GM19025 (cell line): ENCODE results near the gene ATAD2B.

Experiments
- ATAC-seq: cut with Tn5 transposase; IDR thresholded peaks from one replicate; pipeline ENCODE4 v1.9.1; 2021; ENCODE audit warnings: mild to moderate bottlenecking, low read depth, moderate library complexity; ENCODE audit not compliant: unreplicated experiment

The ATAD2B gene

DNA sequence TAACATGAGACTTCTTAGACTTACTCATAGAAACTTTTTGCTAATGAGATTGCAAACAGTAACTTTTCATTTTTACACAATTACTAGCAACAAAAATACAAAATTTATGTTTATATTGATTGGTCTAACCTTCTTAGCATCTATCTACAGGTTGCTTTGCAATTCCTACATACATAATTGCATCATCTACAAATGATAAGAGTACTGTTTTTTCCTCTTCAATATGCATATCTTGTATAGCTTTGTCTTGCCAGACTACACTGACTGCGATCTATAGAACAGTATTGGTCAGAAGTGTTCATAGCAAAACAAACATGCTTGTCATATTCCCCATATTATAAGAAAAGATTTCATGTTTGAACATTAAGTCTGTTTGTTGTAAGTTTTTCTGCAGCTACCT, 87.9 kb downstream of the ATAD2B start:
- ATAC-seq = no peak

DNA sequence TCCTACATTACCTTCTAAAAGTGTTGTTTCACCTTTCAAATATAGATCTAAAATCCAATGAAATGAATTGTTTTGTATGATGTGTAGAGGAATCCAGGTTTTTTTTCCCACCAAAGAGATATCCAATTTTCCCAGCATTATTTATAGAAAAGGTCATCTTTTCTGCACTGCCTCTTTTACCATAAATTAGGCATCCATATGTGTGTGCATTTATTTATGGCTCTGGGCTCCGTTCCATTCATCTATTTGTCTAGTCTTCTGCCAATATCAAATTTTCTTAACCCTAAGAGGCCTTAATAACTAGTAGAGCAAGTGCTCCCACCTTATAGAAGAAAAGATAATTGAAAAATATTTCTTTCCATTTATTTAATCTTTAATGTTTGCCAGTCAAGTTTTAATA, 88.3 kb downstream of the ATAD2B start:
- no peak for ATAC-seq

DNA sequence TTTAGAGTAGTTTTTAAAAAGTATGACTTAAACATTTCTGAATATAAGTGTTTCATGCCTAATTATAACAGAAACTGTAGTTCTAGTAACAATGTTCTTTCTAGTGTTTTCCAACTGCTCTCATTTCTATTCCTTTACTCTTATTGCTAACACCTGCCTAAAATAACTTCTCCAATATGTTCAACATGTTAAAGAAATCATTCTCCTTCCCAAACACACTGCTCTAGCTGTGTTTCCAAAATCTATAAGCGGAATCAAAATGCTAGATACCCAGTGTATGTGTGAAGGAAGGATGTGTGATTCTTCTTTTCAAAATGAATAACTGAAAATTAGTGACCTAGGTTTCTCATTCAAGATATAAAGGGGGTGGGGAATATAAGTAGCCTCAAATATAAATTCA, 89.1 kb downstream of the ATAD2B start:
- ATAC-seq = no peak

DNA sequence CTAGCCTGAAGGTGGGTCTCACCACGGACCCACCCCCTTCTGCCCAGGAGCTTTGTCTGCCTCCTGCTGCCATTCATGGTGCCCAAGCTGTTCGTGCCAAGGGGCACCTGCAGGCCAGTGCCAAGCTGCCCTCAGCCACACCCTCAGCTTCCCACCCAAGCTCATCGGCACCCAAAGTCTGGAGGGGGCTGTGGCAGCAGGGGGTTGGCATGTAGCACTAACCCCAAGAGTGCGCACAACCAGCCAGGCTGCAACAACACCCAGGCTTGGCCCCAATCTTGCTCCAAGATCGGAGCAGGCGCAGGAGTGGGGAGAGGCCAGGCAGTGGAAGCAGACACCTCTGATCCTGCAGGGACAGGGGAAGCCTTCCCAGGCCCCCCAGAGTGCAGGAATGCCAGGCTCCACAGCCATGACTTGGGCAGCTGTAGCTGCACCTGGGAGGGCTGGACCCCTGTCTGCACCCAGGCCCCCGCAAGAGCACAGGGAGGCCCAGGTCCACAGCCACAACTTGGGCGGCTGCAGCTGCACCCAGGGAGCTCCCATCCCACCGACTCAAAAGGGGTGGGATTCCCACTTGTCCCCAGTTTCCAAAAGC, 89.9 kb downstream of the ATAD2B start:
- no peak for ATAC-seq

DNA sequence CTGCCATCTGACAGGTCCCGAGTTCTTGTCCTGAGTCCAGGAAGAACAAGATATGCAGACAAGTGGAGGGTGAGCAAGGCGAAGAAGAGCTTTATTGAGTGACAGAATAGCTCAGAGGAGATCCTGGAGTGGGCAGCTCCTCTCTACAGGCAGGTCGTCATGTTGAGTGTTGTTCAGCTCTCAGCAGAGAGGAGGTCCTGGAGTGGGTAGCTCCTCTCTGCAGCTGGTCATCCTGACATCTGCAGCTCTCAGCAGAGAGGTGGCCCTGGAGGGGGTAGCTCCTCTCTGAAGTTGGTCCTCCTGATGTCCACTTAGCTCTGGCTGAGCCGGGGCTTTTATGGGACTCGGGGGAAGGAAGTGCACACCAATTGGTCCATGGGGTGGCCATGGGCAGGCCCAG, 90.4 kb downstream of the ATAD2B start:
- no peak for ATAC-seq

DNA sequence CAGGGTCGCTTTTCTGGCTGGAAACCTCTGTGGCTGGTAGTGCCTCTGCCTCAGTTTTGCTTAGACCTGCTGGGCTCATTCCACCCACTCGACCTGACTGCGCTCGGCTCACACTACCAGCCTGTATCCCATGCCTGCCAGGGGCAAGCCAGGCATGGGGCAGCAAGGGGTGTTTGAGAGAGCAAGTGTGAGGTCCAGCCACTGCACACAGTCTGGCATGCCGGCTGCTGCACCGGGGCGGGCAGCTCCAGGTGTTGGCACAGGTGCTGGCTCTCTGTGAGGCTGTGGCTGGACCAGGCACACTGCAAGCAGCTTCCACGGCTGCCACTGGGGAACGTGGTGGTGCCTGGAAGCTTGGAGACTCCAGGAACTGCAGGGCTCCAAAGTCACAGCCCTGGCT, 90.9 kb downstream of the ATAD2B start:
- no peak for ATAC-seq

DNA sequence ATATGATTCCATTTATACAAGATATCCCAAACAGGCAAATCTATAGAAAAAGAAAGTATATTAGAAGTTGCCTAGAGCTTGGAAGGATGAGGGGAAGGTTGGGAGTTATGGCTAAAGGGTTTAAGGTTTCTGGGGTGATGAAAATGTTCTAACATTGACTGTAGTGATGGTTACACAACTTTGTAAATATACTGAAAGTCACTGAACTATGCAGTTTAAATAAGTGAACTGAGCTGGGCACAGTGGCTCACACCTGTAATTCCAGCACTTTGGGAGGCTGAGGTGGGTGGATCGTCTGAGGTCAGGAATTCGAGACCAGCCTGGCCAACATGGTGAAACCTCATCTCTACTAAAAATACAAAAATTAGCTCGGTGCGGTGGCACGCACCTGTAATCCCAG, 91.5 kb downstream of the ATAD2B start:
- ATAC-seq = no peak

DNA sequence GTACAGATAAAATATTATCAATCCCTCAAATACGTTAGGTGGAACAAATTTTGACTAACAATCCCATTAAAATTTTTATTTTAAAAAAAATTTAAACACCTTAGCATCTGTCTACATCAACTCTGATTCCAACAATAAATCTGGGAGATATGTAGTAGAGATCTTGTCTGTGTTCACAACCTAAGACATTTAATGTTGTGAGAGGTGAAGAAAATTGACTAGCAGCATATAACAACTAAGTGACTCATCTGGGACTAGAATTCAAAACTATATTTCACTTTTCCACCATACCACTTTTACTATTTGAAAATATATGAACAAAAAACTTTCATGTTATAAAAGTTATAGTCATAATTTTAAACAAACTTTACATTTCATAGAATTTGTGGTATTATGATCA, 97.9 kb downstream of the ATAD2B start:
- no peak for ATAC-seq

DNA sequence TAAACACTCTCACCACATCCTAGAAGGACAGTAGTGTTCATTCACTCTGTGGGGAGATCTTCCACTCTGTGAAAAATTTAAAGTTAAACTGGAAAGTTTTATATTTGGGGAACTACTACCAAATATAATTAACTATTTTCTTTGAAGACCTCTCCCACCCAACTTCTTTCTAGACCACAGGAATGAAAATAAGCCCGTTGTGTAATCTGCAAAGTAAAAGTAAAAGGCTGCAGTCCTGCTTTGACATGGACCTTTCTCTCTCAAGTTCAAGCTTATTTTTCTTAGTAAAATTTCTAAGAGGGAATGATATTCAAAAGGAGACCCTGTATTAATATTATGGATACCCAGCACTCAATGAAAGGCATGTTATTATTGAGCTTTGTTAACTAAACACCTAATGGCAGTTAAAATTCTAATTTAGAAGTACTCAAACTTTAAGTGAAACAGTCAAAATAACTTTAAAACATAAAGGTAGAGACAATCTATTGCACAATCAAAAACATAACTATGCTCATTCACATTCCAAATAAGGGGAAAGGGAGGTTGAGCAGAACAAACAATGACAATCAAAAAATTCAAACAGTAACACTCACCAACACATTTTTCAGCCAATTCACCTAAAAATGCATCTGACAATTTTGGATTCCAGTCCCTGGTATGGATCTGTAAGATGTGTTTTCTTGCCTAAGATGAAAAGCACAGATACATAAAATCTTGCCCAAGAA, 98.5 kb downstream of the ATAD2B start:
- ATAC-seq = no peak

DNA sequence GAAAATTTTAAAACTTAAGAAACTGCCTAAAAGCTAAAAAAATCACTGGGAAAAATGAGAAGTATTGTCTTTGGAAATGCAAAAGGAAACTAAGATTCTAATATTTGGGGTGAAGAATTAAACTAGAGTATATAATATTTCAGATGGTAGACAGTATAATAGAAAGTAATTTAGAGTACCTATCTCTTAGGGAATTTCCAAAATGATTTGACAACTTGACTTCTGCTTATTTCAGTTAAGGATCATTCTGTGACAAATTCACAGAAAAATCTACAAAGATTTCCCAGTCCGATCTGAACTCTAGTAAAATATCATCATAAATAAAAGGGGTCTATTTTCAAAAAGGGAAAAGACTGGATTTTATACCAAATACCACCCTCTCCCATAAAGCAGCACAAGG, 99.6 kb downstream of the ATAD2B start:
- ATAC-seq = no peak

DNA sequence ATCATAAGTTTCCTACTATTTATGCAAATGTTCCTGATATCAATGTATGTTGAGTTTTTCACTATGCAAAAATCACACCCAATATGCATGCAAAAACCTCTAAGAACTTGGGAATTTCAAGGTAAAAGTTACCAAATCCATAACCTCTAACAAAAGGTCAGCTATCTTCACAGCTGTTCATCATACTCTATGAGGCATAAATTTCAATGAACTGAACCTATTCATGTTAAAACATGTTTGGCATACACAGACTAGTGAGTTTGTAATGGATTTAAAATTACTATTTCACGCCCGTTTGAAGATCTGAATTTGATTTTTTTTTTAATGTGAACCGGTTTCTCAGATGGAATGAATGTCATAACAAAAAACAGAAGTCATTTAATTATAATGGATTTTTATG, 100.2 kb downstream of the ATAD2B start:
- no peak for ATAC-seq

DNA sequence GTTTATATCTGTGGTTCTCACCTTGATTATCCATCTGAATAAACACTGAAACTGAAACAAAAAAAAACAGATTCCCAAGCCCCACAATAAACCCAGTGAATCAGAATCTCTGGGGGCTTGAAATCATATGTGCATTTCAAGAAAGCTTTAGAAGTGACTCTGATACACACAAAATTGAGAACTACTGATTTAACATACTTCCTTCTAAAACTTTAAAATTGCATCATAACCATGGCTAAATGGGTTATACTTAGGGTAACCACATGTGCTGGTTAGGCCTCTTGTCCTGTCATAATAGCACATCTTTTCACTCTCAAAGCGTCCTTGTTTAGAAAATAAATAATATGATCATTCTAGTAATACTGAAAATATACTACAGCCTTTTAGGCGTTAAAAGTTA, 100.9 kb downstream of the ATAD2B start:
- ATAC-seq = no peak

DNA sequence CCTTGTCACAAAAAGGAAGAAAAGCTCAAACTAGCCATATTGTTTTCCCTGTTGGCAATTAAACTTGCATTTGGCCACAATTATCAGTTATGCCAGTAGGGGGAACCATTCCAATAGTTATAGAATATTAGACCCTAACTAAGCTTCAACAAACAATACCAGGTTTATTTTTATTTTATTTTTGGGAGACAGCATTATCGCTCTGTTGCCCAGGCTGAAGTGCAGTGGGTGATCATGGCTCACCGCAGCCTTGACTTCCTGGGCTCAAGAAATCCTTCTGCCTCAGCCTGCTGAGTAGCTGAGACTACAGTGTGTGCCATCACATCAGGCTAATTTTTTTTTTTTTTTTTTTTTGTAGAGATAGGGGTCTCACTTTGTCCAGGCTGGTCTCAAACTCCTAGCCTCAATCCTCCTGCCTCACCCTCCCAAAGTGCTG, 102.1 kb downstream of the ATAD2B start:
- no peak for ATAC-seq

DNA sequence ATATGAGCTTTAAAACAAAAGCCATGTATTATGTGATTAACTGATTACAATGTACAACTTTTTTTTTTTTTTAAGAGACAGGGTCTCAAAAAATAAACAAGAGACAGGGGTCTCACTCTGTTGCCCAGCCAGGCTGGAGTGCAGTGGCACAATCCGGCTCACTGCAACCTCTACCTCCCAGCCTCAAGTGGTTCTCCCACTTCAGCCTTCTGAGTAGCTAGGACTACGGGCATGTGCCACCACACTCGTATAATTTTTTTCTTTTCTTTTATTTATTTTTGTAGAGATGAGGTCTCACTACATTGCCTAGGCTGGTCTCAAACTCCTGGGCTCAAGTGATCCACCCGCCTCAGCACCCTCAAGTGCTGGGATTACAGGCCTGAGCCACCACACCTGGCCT, 103.1 kb downstream of the ATAD2B start:
- ATAC-seq = no peak

DNA sequence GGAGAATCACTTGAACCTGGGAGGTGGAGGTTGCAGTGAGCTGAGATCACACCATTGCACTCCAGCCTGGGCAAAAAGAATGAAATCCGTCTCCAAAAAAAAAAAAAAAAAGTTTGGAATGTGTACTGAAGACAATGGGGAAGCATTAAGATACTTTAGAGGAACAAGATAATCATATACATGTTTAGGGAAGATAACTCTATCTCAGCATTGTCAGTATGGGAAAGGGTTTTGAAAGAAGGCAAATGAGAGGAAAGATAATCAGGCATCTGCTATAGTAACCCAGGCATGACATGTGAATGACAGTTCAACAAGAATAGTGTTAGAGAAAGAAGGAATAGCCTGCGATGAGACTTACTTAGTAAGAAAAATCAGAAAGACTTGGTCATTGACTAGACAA, 112.0 kb downstream of the ATAD2B start:
- no peak for ATAC-seq

DNA sequence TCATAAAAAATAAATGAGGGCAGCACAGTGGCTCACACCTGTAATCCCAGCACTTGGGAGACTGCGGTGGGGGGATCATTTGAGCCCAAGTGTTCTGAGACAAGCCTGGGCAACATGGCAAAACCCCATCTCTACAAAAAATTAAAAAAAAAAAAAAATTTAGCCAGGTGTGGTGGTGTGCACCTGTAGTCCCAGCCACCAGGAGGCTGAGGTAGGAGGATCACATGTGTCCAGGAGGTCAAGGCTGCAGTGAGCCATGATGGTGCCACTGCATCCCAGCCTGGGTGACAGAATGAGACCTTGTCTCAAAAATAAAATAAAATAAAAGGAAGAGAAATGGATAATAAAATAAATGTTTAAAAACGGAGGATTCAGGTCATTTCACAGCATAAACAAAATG, 113.5 kb downstream of the ATAD2B start:
- no peak for ATAC-seq

DNA sequence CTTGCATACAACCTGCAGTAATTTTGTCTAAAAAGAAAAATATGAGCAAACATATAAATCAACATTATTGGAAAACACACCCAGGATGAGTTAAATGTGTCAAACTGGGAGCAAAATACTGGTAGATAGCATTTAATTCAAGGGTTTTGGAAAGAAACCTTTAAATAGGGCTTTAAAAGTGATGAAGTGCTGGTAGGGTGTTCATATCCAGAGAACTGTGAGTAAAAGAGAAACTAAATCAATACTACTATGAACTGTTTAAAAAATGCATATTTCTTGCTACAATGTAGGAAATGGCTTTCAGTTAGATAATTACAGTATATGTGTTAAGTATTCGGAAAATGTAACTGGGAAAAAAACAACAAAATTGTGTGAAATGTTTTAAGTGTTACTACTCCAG, 117.8 kb downstream of the ATAD2B start:
- ATAC-seq = no peak

DNA sequence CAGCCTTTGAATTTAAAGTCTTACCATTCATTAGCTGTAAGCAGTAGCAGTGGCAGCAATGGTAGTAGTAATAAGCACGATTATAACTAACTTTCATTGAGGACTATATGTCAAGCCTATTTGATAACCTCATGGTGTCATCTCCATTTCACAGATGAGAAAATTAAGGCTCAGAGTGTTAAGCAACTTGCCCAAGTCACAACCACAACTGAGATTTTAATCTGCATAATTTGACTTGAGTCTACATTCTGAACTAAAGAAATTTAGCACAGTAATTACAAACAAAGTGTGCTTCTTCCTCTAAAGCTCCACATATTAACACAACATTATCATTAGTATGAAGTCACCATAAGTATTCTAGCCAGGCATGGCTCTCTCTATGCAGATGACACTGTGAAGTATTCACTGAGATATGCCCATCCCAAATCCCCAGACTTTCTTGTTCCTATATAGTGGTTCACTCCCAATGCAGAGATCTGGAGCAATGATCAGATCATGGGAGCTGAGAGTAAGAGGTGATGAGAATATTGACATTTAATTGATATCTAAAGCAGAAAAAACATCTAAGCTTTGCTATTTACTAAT, 120.2 kb downstream of the ATAD2B start:
- ATAC-seq = no peak

DNA sequence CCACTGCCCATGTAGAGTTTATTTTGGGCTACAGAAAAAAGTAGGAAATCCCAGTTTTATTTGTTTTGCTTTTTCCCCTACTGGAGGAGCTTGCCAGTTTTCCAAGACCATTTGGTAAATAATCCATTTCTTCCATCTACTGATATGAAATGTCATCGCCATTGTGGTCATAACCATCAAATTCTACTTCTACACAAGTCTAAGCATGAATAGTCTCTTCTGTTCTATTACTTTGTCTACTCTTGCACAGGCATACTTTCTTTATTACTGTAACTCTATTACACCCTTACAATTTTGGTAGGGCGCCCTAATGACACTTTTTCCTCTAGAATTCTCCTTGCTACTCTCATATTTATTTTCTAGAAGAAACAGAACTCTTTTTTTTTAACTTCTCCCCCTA, 120.7 kb downstream of the ATAD2B start:
- ATAC-seq = no peak

DNA sequence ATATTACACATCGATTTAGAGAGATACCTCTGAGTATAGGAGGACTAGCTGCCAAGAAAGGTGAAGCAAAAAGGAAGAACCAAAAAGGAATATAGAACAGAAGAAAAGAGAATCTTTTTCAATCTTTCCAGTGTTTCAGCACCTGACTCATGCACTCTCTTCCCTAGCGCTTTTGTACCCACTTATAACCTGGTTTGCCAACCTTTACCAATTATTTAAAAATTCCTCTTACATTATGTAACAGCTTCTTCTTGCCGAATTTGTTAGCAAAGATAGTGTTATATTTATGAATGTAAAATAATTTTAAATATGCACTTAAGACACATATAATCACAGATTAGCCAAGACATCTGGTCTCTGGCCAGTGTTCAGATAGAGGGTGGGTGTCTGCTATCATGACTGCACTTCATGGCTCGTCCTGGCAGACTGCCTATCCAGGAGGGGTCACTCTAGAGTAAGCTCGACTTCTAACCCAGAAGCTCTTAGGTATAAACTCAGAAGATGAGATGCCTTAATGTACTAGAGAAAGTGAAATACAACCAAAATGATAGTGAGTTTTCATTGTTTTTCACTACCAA, 122.9 kb downstream of the ATAD2B start:
- ATAC-seq = no peak

DNA sequence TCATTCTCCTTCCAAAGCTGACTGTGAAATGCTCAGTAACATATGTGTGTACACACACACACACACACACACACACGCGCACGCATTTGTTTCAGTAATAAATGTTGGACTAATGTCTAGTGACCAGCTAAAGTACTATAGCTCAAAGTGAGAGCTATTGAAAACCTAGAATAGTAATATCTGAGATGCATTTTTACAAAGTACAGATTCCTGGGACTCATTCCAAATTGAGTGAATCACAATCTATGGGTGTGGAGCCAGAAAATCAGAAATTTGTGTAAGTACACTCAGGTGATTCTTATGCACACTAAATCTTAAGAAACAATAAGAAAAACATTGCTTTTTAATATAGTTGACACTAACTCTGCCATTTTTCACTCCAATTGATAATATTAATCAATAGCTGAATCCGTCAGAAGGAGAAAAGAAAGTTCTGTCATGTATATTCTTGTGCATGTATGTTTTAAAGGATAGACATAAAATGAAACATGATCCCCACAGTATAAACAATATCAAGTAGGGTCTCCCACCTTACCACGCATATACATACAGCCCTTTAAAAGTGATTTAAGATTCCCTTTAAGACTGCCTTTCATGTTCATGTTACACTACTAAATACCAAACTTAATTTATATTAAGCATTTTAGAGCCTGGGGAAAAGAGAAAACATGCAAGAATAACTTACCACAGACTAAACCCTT, 123.5 kb downstream of the ATAD2B start:
- ATAC-seq = no peak
